Transverse colon (tissue), 1 donor: ENCODE results near the gene RNF4.

ENCODE experiments used
- EP300 ChIP-seq: sonication (generic); formaldehyde crosslinking; IDR thresholded peaks from one replicate; pipeline ENCODE4 v1.6.1; 2017; ENCODE audit warnings: antibody characterized with exemption, low read depth
- POLR2A ChIP-seq: fragments of 450-650 bp; IDR thresholded peaks from one replicate; pipeline ENCODE4 v1.6.1; 2016; ENCODE audit warnings: antibody characterized with exemption, mild to moderate bottlenecking, moderate library complexity

- TF ChIP-seq POLR2A (no peak), EP300 (no peak)
Observed at GRCh38 chr4:2482693-2483092, 13.8 kb downstream of the RNF4 start.
